GM18511 (cell line): ENCODE measurements around the gene DENND4C.
"Not testable (repeated sequence)": the region's sequence is repeated elsewhere in the genome, so short reads cannot be mapped to it uniquely, and the experiment has no call there.

ENCODE experiments used
- ATAC-seq: cut with Tn5 transposase; IDR thresholded peaks from one replicate; pipeline ENCODE4 v1.9.1; 2021; ENCODE audit warnings: mild to moderate bottlenecking, moderate library complexity; ENCODE audit not compliant: unreplicated experiment

The DENND4C gene

DNA sequence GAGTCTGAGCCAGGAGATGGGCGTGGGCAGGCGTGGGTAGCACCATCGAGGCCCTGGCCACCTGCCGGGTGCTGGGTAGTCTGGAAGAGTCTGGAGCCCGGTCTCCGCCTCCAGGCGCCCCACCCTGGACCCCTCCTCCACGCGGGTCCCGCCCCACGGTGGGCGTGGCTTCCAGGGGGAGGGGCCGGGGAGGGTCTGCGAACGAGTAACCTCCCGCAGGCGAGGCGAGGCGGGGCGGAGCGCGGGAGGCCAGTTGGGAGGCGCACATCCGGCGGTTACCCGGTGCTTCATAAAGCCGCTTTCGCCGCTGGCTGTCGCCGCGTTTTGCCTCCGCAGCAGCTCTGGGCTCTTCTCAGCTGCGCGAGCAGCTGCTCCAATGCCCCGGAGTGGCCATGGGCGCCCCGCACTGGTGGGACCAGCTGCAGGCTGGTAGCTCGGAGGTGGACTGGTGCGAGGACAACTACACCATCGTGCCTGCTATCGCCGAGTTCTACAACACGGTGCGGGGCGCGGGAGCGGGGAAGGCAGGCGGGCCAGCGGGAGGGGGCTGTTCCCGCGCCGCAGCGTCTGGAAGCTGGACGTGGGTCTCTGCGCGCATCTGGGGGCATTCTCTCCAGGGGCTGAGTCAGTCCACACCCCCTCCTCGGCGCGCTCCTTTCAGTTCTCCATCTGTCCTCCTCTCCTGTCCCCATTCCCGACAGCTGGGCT, 178.4 kb downstream of the DENND4C start, which contains the start of gene ACER2:
Gene ACER2 (plus strand): TSS at position 317 of the 708 bp plus-strand sequence. CDS start 76 bp downstream, at position 393.
- ATAC-seq, result peak; percentile 91

DNA sequence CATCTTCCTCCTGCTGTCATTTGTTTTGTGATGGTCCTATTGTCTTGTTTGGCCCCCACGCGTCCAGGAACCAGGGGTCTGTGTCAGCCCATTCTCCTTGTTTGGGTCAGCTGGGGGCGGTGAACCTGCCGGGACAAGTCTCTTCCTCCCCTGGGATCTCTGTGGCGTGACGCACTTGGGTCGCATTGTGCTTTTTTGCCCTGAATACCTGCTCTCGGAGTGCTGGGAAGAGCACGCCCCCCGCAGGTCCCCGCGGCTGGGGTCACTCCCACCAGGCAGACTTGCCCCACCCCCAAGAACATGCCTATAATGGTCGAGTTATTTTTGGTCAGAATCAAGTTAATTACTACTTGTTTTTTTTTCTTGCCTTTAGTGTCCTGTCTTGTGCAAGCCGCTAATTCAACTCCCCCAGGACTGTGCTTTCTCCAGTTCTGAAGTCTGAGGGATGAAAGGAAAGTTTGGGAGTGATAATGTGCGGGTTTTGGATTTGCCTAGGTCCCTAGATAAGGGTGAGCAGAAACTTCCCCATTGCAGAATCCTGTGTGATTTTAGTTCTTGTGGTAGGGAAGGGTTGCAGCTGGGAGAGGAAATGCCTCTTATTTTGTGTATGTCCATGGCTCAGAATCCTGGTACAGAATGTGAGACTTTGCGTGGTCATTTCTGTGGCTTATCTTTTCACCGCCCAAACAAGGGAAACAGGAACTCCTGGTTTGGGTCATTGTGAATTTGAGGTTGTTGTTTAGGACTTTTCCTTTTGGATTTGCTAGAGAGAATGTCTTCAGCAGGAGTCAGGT, 179.1 kb downstream of the DENND4C start:
- ATAC-seq, result peak; percentile 29

DNA sequence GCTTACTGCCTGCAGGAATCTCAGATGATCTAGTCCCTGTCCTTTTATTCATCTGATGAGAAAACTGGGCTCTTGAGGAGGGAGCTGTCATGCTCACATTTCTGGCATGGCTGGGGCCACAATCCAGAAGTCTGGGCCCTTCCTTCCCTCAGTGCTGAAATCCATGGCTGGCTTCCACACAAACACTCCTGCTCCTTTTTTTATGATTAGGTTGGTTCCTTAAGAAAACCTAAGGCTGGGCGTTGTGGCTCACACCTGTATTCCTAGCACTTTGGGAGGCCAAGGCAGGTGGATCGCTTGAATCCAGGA, 179.7 kb downstream of the DENND4C start:
- ATAC-seq, result no peak

DNA sequence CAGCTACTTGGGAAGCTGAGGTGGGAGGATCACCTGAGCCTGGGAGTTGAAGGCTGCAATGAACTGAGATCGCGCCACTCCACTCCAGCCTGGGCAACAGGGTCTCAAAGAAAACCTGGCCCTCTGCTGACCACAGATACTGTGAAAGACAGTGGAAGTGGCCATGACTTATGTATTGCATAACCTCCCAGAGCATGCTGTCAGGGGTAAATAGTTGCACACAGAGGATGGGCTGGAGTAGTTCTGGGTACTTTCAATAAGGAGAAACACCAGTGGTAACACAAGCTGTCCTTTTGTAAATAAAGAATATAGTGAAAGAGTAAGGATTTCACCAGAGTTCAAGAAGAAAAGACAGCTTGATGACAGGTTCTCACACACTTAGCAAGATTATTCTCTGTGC, 180.1 kb downstream of the DENND4C start:
- ATAC-seq, result no peak

DNA sequence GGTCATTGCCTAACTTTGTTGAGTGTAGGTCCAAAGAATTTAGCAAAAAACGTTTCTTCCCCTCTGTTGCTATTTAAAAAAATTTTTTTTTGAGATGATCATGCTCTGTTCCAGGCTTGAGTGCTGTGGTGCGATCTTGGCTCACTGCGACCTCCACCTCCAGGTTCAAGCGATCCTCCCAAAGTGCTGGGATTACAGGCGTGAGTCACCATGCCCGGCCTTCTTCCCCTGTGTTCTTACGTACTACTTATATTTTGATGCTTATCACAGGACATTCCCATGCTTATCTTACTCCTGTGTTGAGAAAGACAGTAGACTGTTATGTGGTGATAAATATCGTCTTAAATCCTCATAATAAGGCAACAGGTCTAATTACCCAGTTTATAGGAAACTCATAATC, 180.8 kb downstream of the DENND4C start:
- no peak for ATAC-seq

DNA sequence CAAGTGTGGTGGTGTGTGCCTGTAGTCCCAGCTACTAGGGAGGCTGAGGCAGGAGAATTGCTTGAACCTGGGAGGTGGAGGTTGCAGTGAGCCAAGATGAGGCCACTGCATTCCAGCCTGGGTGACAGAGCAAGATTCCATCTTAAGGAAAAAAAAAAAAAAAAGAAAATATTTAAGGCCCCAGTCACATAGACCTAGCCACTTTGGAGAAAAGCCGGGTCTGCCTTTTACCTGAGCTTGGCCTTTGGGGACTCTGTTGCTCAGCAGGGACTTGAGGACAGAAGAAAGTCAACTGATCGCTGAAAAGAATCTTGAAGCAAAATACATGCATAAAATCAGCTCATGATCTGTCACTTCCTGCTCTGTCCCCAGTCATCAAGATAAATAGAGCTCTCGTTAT, 183.0 kb downstream of the DENND4C start:
- not testable (repeated sequence) for ATAC-seq

DNA sequence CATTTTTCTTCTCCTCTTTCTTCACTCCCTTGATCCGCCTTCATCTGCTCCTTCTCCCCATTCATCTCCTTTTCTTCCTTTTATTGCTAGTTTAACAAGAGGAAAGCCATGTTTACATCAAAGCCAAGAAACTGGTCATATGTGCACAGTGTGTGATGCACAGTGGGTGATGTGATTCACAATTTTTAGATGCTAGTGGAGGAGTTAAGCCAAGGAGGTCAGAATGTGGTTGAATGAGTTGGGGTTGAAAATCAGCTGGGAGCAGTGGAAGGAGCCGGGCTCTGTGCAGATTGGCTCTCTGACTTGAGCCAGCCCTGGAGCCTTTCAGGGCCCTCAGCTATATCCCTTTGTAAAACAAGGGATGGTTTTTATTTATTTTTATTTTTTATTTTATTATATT, 185.7 kb downstream of the DENND4C start:
- ATAC-seq, result no peak

DNA sequence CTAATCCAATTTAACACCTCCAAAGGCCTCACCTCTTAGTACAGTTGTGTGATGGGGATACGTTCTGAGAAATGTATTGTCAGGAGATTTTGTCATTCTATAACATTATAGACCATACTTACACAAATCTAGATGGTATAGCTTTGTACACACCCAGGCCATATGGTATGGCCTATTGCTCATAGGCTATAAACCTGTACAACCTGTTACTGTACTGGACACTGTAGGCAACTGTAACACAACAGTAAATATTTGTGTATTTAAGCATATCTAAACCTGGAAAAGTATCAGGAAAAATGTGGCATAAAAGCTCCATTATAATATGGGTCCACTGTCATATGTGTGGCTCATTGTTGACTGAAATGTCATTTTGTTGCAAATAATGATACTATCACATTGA, 190.4 kb downstream of the DENND4C start:
- no peak for ATAC-seq
